Smooth muscle cell of bladder (primary cell): ENCODE data around the gene EME2. TPM values are rescaled to one million over a fixed set of nuclear protein-coding genes. Genes with fewer than 3 reads are reported as not detected.

ENCODE experiments used
- total RNA-seq: library from RNA; depleted of rRNA; stranded (reverse); fragments of >200 nt; gene quantifications from 2 replicates; pipeline ENCODE4 v1.2.3, GENCODE V29; 2014

The EME2 gene, protein sequence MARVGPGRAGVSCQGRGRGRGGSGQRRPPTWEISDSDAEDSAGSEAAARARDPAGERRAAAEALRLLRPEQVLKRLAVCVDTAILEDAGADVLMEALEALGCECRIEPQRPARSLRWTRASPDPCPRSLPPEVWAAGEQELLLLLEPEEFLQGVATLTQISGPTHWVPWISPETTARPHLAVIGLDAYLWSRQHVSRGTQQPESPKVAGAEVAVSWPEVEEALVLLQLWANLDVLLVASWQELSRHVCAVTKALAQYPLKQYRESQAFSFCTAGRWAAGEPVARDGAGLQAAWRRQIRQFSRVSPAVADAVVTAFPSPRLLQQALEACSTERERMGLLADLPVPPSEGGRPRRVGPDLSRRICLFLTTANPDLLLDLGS
- 6.4 and 10.8 TPM in 2 replicates for total RNA-seq

DNA sequence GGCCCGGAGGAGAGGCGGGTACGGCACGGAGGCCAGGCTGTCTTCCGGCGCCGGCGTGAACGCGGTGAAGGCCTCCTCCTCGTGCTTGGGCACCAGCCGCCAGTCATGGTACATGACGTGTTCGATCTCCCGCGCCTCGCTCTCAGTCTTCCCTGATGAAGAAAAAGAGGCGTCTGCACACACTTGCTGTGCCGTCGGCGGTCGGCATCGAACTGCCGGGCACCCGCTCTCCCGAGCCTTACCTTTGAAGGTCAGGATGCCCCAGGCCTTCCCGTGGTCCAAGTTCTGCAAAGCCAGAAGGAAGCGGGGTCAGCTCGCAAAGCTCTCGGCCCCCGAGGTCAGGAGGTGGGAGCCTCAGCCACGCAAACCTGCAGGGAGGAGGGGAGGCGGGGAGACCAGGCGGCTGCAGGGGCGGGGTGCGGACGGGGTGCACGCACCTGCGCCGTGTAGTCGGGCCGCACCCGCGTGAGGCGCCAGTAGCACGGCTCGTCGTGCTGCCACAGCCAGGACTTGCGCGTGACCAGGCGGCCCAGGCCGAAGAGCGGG, at the start of gene EME2:
TSS of gene EME2 (plus strand) at position 449 of the 546 bp plus-strand sequence. CDS start 418 bp downstream, outside the sequence.

GRCh38 chr16:1771188-1771863, 1.3 kb upstream of the EME2 start, which contains the start of gene NME3:
TSS of gene NME3 (minus strand) at chr16:1771543. CDS start at chr16:1771534, 9 bp downstream.

DNA sequence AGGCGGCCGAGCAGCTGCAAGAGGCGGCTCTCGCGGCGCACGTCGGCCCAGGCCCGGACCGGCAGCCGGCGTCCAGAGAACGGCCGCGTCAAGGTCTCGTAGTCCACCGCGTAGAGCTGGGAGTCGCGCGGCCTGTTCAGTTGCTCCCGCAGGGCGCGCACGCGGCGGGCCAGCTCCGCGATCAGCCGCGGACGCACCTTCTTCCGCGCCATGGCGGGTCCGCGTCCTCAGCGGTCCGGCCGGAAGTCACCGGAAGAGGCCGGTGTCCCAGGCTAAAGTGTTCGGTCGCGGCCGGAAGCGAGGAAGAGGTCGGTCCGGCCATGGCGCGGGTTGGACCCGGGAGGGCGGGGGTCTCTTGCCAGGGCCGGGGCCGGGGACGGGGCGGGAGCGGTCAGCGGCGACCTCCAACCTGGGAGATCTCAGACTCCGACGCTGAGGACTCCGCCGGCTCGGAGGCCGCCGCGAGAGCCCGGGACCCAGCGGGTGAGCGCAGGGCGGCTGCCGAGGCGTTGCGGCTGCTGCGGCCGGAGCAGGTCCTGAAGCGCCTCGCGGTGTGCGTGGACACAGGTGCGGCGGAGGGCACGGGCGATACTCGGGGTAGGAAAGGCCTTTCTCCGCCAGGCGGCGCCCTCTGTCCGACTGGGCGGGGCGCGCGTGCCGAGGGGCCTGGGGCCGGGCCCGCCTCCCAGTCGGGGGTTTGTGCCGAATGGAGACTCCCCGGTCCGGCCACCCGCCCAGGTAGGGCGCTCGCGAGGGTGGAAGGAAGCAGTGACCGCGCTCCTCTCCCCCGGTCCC, 495 bp downstream of the EME2 start, which contains the start of gene MRPS34:
TSS of gene MRPS34 (minus strand) at position 227 of the 795 bp plus-strand sequence. CDS start at position 212, 15 bp downstream.

DNA sequence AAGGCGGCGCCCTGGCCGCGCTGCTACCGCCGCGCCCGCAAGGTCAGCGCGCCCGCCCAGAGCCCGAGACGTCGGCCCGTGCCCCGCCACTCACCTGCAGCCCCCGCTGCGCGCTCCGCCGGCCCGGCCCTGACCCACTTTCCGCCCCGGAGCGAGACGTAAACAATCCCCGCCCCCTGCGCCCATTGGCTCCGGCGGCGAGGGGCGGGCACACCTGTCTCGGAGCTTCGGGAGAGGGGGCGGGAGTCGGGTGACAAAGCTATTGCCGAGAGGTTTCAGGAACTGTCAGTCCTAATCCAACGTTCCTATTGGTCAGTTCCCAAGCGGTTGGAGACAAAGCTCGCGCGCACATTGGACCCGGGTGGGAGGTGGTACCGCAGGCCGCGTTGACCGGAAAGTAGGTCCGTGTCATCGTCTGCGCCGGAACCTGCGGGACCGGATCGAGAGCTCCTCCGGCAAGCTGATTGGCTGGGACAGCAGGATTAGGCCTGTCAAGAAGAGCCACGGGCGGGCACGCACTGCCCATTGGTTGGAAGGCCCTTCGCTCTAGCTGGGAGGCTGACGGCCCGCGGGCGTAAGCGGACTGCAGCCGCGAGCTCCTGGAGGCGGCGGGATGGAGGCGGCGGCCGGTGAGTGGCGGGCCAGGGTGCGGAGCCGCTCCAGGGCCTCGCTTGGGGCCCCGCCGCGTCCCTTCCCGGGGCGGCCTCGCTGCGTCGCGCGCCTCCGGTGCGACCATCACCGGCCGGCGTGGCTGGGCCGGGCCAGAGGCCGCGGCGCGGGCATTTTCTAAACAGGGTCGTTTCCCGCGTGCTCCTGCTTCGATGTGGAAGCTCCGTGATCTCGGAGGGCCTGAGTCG, 10.0 kb downstream of the EME2 start, which contains the start of the genes NUBP2 and SPSB3:
TSS of gene NUBP2 (plus strand) at position 553 of the 857 bp plus-strand sequence. CDS start at position 614, 61 bp downstream.
TSS of gene SPSB3 (minus strand) at position 164 of the 857 bp plus-strand sequence. CDS start 1,088 bp downstream, outside the sequence.

DNA sequence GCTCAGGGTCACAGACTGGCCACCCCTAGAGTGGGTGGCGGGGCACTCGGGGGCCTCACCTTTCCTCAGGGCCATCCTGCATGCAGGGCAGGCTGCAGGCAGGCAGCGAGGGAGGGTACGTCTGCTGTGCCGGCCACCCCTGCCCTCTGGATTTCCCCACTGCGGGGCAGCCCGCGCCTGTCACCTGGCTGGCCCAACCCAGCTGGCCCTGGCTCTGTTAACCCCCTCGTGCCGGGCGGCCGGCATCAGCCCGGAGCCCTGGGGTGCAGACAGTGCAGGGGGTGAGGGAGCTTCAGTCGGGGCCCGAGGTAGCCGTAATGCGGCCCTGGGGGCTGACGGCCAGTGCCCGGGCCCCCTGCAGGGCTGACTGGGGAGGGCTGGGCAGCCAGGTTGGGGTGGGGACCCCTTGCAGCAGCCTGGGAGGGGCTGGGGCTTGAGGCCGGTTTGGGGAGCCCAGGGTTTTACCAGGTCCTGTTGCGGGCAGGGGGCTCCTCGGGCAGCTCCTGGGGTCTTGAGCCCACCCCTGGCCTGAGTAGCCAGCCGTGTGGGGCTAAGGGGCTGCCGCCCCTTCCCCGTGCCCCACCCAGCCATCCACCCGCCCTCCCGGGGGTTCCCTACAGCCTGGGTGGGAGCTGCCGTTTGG, 21.1 kb downstream of the EME2 start, which contains the start of gene IGFALS:
TSS of gene IGFALS (minus strand) at position 128 of the 643 bp plus-strand sequence. CDS start at position 75, 53 bp downstream.

Other genes starting within 250 kb of the EME2 start
- gene TMEM204, start 239.1 kb upstream of the EME2 start, total RNA-seq = 13.0 and 14.1 TPM in 2 replicates
- gene IFT140, start 160.7 kb upstream of the EME2 start, total RNA-seq = 25.0 and 36.9 TPM in 2 replicates
- 3.7 and 5.3 TPM in 2 replicates for gene CRAMP1, start 160.4 kb upstream of the EME2 start, total RNA-seq
- gene JPT2, start 94.5 kb upstream of the EME2 start, total RNA-seq = 13.7 and 14.2 TPM in 2 replicates
- 34.0 and 41.1 TPM in 2 replicates for gene MAPK8IP3, start 66.6 kb upstream of the EME2 start, total RNA-seq
- gene NME3, start 1.3 kb upstream of the EME2 start, total RNA-seq = 48.9 and 58.7 TPM in 2 replicates
- gene MRPS34, start 324 bp downstream of the EME2 start, total RNA-seq = 74.0 and 77.1 TPM in 2 replicates
- gene SPSB3, start 9.8 kb downstream of the EME2 start, total RNA-seq = 22.3 and 28.1 TPM in 2 replicates
- gene NUBP2, start 10.2 kb downstream of the EME2 start, total RNA-seq = 49.5 and 49.8 TPM in 2 replicates
- gene IGFALS, start 20.9 kb downstream of the EME2 start, total RNA-seq = under 0.01 and 0.09 TPM in 2 replicates
- 35.1 and 58.0 TPM in 2 replicates for gene HAGH, start 54.0 kb downstream of the EME2 start, total RNA-seq
- gene FAHD1, start 54.4 kb downstream of the EME2 start, total RNA-seq = 44.4 and 101 TPM in 2 replicates
- 0.28 TPM in 1 of 2 replicates, not detected in the other for gene MEIOB, start 99.4 kb downstream of the EME2 start, total RNA-seq
- not detected in 2 replicates for gene HS3ST6, start 145.6 kb downstream of the EME2 start, total RNA-seq
- 7.4 and 9.5 TPM in 2 replicates for gene MSRB1, start 170.4 kb downstream of the EME2 start, total RNA-seq
- gene RPL3L, start 181.9 kb downstream of the EME2 start, total RNA-seq = not detected in 2 replicates
- gene NDUFB10, start 186.7 kb downstream of the EME2 start, total RNA-seq = 194 and 232 TPM in 2 replicates
- 3,442 and 3,638 TPM in 2 replicates for gene RPS2, start 192.0 kb downstream of the EME2 start, total RNA-seq
- gene RNF151, start 194.0 kb downstream of the EME2 start, total RNA-seq = not detected in 2 replicates
- 27.9 and 34.6 TPM in 2 replicates for gene TBL3, start 199.2 kb downstream of the EME2 start, total RNA-seq
- gene NOXO1, start 208.7 kb downstream of the EME2 start, total RNA-seq = 0.14 TPM in 1 of 2 replicates, not detected in the other
- gene GFER, start 211.4 kb downstream of the EME2 start, total RNA-seq = 10.1 and 11.5 TPM in 2 replicates
- 2.4 and 3.3 TPM in 2 replicates for gene SYNGR3, start 217.2 kb downstream of the EME2 start, total RNA-seq
- 11.4 and 11.8 TPM in 2 replicates for gene ZNF598, start 237.0 kb downstream of the EME2 start, total RNA-seq
- 0.18 and 0.43 TPM in 2 replicates for gene NPW, start 247.0 kb downstream of the EME2 start, total RNA-seq